SK-N-SH treated with all-trans-retinoic acid at 6 μM for 48 hours (cell line): Measurements from ENCODE around the gene AP1S1.
A peak's percentile ranks its signal among the peaks of the same experiment; 100 is the strongest.

Experiments
- ARNTL ChIP-seq: fragments of 450-650 bp; formaldehyde crosslinking; IDR thresholded peaks from 2 replicates; pipeline ENCODE4 v1.5.0; 2020; ENCODE audit warnings: low read depth, mild to moderate bottlenecking, moderate library complexity, borderline replicate concordance
- CREB5 ChIP-seq: fragments of 250-450 bp; sonication (Bioruptor Pico); IDR thresholded peaks from 2 replicates; pipeline ENCODE4 v1.5.1; 2020; ENCODE audit warnings: low read depth, mild to moderate bottlenecking, moderate library complexity
- CSDC2 ChIP-seq: fragments of 250-450 bp; sonication (Bioruptor Pico); IDR thresholded peaks from 2 replicates; pipeline ENCODE4 v1.5.0; 2020; ENCODE audit warnings: mild to moderate bottlenecking, moderate library complexity
- ISL1 ChIP-seq: fragments of 250-450 bp; sonication (Bioruptor Pico); IDR thresholded peaks from 2 replicates; pipeline ENCODE4 v2.1.2; 2022; ENCODE audit warnings: mild to moderate bottlenecking, moderate library complexity
- OSR1 ChIP-seq: fragments of 250-450 bp; sonication (Bioruptor Pico); IDR thresholded peaks from 2 replicates; pipeline ENCODE4 v1.8.0; 2022; ENCODE audit warnings: moderate library complexity, mild to moderate bottlenecking, inconsistent platforms
- PATZ1 ChIP-seq: fragments of 250-450 bp; sonication (Bioruptor Pico); IDR thresholded peaks from 2 replicates; pipeline ENCODE4 v1.8.0; 2020; ENCODE audit warnings: mild to moderate bottlenecking, moderate library complexity, borderline replicate concordance
- POU6F1 ChIP-seq: fragments of 250-450 bp; sonication (Bioruptor Pico); IDR thresholded peaks from 2 replicates; pipeline ENCODE4 v1.8.0; 2021; ENCODE audit warnings: low read depth, mild to moderate bottlenecking, moderate library complexity, borderline replicate concordance
- PPARA ChIP-seq: fragments of 250-450 bp; sonication (Bioruptor Pico); IDR thresholded peaks from 2 replicates; pipeline ENCODE4 v1.5.0; 2020; ENCODE audit warnings: mild to moderate bottlenecking, borderline replicate concordance
- SNAI2 ChIP-seq: fragments of 250-450 bp; sonication (Bioruptor Pico); IDR thresholded peaks from 2 replicates; pipeline ENCODE4 v1.5.0; 2020; ENCODE audit warnings: mild to moderate bottlenecking, moderate library complexity
- TCF4 ChIP-seq: fragments of 250-450 bp; sonication (Bioruptor Pico); IDR thresholded peaks from 2 replicates; pipeline ENCODE4 v1.8.0; 2021; ENCODE audit warnings: mild to moderate bottlenecking, moderate library complexity, borderline replicate concordance
- ZC3H10 ChIP-seq: fragments of 250-450 bp; sonication (Bioruptor Pico); IDR thresholded peaks from 2 replicates; pipeline ENCODE4 v1.5.1; 2021; ENCODE audit warnings: mild to moderate bottlenecking, moderate library complexity
- ZFP3 ChIP-seq: fragments of 250-450 bp; sonication (Bioruptor Pico); IDR thresholded peaks from 2 replicates; pipeline ENCODE4 v1.5.0; 2020; ENCODE audit warnings: mild to moderate bottlenecking, moderate library complexity
- ZNF565 ChIP-seq: fragments of 450-650 bp; formaldehyde crosslinking; conservative IDR thresholded peaks from 2 replicates; pipeline ENCODE4 v1.5.0; 2020; ENCODE audit warnings: low read depth, mild to moderate bottlenecking, moderate library complexity
- ZNF70 ChIP-seq: fragments of 450-650 bp; formaldehyde crosslinking; IDR thresholded peaks from 2 replicates; pipeline ENCODE4 v1.5.0; 2020; ENCODE audit warnings: mild to moderate bottlenecking, moderate library complexity

- TF ChIP-seq PATZ1 (CRISPR knock-in tag) (no peak), SNAI2 (CRISPR knock-in tag) (peak; percentile 52; the same call in 1 of the 2 replicates), CREB5 (no peak), PPARA (no peak), ZNF565 (CRISPR knock-in tag) (no peak), ZNF70 (CRISPR knock-in tag) (no peak), OSR1 (CRISPR knock-in tag) (no peak), ISL1 (peak; percentile 63), ZC3H10 (CRISPR knock-in tag) (no peak), TCF4 (CRISPR knock-in tag) (no peak), CSDC2 (no peak), ARNTL (CRISPR knock-in tag) (no peak), ZFP3 (CRISPR knock-in tag) (peak; percentile 15; the same call in 1 of the 2 replicates), POU6F1 (CRISPR knock-in tag) (no peak)
Observed at GRCh38 chr7:101106386-101106785, 47.9 kb upstream of the AP1S1 start.
